Heart left ventricle (tissue), 13 donors: Measurements from ENCODE around the gene ARL3.

Experiments
- POLR2A ChIP-seq, 2 donors: fragments of 450-650 bp; IDR thresholded peaks; one replicate each; pipeline ENCODE4 v1.6.1; 2017; ENCODE audit warnings: antibody characterized with exemption in 2 of 2, mild to moderate bottlenecking in 2 of 2, moderate library complexity in 2 of 2
- TF ChIP-seq, protein P1 (sequence below), 12 donors: fragments of 200-600 bp; sonication (generic) in 4 of 12; IDR thresholded peaks; one replicate each; pipeline versions ENCODE4 v1.5.0 to v1.8.0; 2018 to 2022; ENCODE audit warnings: antibody characterized with exemption in 12 of 12, mild to moderate bottlenecking in 5 of 12
- donor health status: ischemic (EF 13 %, LVEDD 7.1; RV severe dilation, severe dysfunction).
- donor health status: DM: no; HTN: yes; CAD: no.
- donor health status: DM: no; HTN: no; CAD: no.
- donor health status: ischemic (EF 25% LVEDD 6.9; RV normal size, moderate dysfunction).
- donor health status: ischemic (EF 25% LVEDD 5.7; RV mildly dilated, moderate dysfunction).
- donor health status: ischemic (EF 35%, LVEDD 5.7; RV mildly dilated, moderate dysfunction).
- donor health status: nonischemic (EF 11% LVEDD 7.7; RV severe dilation, severe dysfunction).
- donor health status: DM: yes; HTN: yes; CAD: no.
- donor health status: PGD.
- donor health status: ischemic (EF 29% LVEDD 5.4; RV normal size, mild dysfunction).
- donor health status: nonischemic (EF 23%, LVEDD 6.1; RV moderate dilation, normal function).

GRCh38 chr10:102720775-102721301 lies 6.6 kb upstream of the ARL3 start:
- TF ChIP-seq, protein P1, sequence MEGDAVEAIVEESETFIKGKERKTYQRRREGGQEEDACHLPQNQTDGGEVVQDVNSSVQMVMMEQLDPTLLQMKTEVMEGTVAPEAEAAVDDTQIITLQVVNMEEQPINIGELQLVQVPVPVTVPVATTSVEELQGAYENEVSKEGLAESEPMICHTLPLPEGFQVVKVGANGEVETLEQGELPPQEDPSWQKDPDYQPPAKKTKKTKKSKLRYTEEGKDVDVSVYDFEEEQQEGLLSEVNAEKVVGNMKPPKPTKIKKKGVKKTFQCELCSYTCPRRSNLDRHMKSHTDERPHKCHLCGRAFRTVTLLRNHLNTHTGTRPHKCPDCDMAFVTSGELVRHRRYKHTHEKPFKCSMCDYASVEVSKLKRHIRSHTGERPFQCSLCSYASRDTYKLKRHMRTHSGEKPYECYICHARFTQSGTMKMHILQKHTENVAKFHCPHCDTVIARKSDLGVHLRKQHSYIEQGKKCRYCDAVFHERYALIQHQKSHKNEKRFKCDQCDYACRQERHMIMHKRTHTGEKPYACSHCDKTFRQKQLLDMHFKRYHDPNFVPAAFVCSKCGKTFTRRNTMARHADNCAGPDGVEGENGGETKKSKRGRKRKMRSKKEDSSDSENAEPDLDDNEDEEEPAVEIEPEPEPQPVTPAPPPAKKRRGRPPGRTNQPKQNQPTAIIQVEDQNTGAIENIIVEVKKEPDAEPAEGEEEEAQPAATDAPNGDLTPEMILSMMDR (IDR thresholded peaks at IDR 0.05), result no peak
- TF ChIP-seq POLR2A (IDR thresholded peaks at IDR 0.05), result no peak
